ENCODE data around the gene SBSN.

- TF ChIP-seq EP300 (IDR thresholded peaks at IDR 0.05; ENCODE audit: borderline replicate concordance), result no peak
- no peak for TF ChIP-seq YY1 (IDR thresholded peaks at IDR 0.05; ENCODE audit: low read depth)
- no peak for TF ChIP-seq CEBPB (IDR thresholded peaks at IDR 0.05)
- no peak for TF ChIP-seq TAF1 (IDR thresholded peaks at IDR 0.05; ENCODE audit: low read depth)
- TF ChIP-seq NFIC (IDR thresholded peaks at IDR 0.05), result no peak
- no peak for TF ChIP-seq MAX (IDR thresholded peaks at IDR 0.05)
- TF ChIP-seq TCF12 (IDR thresholded peaks at IDR 0.05; ENCODE audit: low read depth), result no peak
- TF ChIP-seq RAD21 (IDR thresholded peaks at IDR 0.05; ENCODE audit: low read depth), result no peak
- no peak for TF ChIP-seq USF1 (IDR thresholded peaks at IDR 0.05)
- no peak for TF ChIP-seq FOXM1 (IDR thresholded peaks at IDR 0.05; ENCODE audit: borderline replicate concordance, low read depth)
- TF ChIP-seq ZBTB7A (IDR thresholded peaks at IDR 0.05; ENCODE audit: low read depth), result no peak
- no peak for TF ChIP-seq CREB1 (IDR thresholded peaks at IDR 0.05; ENCODE audit: low read depth)
Measured at GRCh38 chr19:35516310-35516709, 11.8 kb downstream of the SBSN start.
